ENCODE results near the gene RPL29.

DNA sequence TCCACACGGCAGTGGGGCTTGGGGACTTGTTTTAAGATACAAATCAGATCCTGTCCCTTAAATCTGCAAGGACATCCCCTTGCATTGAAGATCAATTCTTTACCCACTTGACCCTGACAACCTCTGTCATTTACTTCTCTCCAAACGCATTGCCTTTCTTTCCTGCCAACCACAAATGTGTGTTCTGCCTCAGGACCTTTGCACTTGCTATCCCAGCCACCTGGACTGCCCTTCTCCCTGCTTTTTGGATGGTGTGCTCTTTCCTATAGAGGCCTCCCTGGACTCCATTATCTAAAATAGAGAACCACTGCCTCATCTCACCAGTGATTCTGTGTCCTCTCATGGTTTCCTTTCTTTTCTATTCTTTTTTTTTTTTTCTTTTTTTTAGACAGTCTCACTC, 1.5 kb upstream of the RPL29 start:
- TF ChIP-seq, protein P1, sequence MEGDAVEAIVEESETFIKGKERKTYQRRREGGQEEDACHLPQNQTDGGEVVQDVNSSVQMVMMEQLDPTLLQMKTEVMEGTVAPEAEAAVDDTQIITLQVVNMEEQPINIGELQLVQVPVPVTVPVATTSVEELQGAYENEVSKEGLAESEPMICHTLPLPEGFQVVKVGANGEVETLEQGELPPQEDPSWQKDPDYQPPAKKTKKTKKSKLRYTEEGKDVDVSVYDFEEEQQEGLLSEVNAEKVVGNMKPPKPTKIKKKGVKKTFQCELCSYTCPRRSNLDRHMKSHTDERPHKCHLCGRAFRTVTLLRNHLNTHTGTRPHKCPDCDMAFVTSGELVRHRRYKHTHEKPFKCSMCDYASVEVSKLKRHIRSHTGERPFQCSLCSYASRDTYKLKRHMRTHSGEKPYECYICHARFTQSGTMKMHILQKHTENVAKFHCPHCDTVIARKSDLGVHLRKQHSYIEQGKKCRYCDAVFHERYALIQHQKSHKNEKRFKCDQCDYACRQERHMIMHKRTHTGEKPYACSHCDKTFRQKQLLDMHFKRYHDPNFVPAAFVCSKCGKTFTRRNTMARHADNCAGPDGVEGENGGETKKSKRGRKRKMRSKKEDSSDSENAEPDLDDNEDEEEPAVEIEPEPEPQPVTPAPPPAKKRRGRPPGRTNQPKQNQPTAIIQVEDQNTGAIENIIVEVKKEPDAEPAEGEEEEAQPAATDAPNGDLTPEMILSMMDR (IDR thresholded peaks at IDR 0.05): no peak
- no peak for TF ChIP-seq POLR2AphosphoS5 (IDR thresholded peaks at IDR 0.05; ENCODE audit: low read depth, low read length)

All from Panc1 (cell line).